Smooth muscle cell of bladder (primary cell): ENCODE results near the gene GAP43. TPM values are rescaled to one million over a fixed set of nuclear protein-coding genes. Genes with fewer than 3 reads are reported as not detected.

Experiments used
- total RNA-seq: library from RNA; depleted of rRNA; stranded (reverse); fragments of >200 nt; gene quantifications from 2 replicates; pipeline ENCODE4 v1.2.3, GENCODE V29; 2014

Gene GAP43, protein sequence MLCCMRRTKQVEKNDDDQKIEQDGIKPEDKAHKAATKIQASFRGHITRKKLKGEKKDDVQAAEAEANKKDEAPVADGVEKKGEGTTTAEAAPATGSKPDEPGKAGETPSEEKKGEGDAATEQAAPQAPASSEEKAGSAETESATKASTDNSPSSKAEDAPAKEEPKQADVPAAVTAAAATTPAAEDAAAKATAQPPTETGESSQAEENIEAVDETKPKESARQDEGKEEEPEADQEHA
- 0.14 and 0.28 TPM in 2 replicates for total RNA-seq

DNA sequence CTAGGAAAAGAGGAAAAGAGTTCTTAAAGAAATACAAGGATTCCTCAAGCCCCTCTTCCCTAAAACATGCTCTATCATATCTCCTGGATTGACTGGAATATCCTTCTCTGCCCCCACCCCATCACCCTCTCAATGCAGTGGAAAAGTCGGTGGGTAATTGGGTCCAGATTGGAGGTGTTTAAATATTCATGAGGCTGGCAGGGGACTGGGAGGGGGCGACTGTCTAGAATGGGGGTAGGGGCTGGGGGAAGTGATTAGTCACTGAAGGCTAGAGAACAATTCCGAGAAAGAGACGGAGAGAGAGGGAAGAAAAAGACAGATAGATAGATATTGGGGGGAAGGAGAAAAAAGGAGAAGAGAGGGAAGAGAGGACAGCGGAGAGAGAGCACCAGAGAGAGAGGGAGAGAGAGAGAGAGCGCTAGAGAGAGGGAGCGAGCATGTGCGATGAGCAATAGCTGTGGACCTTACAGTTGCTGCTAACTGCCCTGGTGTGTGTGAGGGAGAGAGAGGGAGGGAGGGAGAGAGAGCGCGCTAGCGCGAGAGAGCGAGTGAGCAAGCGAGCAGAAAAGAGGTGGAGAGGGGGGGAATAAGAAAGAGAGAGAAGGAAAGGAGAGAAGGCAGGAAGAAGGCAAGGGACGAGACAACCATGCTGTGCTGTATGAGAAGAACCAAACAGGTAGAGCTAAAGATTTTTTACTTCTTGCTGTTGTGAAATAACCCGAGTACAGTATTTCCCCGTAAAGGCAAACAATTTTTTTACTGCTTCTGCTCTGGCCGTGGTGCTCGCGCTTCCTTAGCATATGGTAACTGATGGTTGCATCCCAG, at the start of gene GAP43:
GAP43 (plus strand) TSS at position 467 of the 825 bp plus-strand sequence; CDS start at position 647, 180 bp downstream.

